Liver (tissue), 9 donors: ENCODE data around the gene CTU2. TPM values are rescaled to one million over a fixed set of nuclear protein-coding genes. Genes with fewer than 3 reads are reported as not detected.

Experiments
- DNase-seq: peaks from one replicate; pipeline ENCODE4 v3.0.0-alpha.2; 2017; ENCODE audit warnings: low spot score
- H3K27ac ChIP-seq, 2 donors: one replicate each; pipeline ENCODE4 v1.7.0; 2013; ENCODE audit warnings: inconsistent platforms in 2 of 2, low read length in 2 of 2, control low read depth in 1 of 2, low read depth in 1 of 2, mild to moderate bottlenecking in 1 of 2
- H3K27me3 ChIP-seq, 4 donors: one replicate each; pipeline versions ENCODE4 v1.6.1 to v1.7.0; 2013; ENCODE audit warnings: low read length in 3 of 4, inconsistent platforms in 1 of 4, mild to moderate bottlenecking in 1 of 4, moderate library complexity in 1 of 4; ENCODE audit not compliant: control insufficient read depth in 4 of 4, insufficient read depth in 4 of 4
- H3K36me3 ChIP-seq, 4 donors: one replicate each; pipeline versions ENCODE4 v1.6.1 to v1.7.0; 2013; ENCODE audit warnings: low read length in 3 of 4, mild to moderate bottlenecking in 3 of 4, low read depth in 1 of 4, moderate library complexity in 1 of 4; ENCODE audit not compliant: control insufficient read depth in 4 of 4, insufficient read depth in 3 of 4
- H3K4me1 ChIP-seq, 4 donors: one replicate each; pipeline versions ENCODE4 v1.6.1 to v1.7.0; 2013; ENCODE audit warnings: low read length in 3 of 4, mild to moderate bottlenecking in 3 of 4, moderate library complexity in 1 of 4; ENCODE audit not compliant: control insufficient read depth in 4 of 4, insufficient read depth in 4 of 4
- H3K4me3 ChIP-seq, 3 donors: one replicate each; pipeline versions ENCODE4 v1.6.1 to v1.7.0; 2013; ENCODE audit warnings: low read length in 3 of 3, control low read depth in 1 of 3, low read depth in 1 of 3, mild to moderate bottlenecking in 1 of 3
- H3K9ac ChIP-seq, 2 donors: one replicate each; pipeline ENCODE4 v1.7.0; 2013; ENCODE audit warnings: low read length in 2 of 2, mild to moderate bottlenecking in 2 of 2, moderate library complexity in 2 of 2, control low read depth in 1 of 2, low read depth in 1 of 2
- H3K9me3 ChIP-seq, 4 donors: one replicate each; pipeline versions ENCODE4 v1.6.1 to v1.7.0; 2013; ENCODE audit warnings: low read length in 3 of 4; ENCODE audit not compliant: control insufficient read depth in 4 of 4
- EGR1 ChIP-seq, 2 donors: IDR thresholded peaks; 2 replicates each; pipeline ENCODE4 v1.6.1; 2016 to 2018; ENCODE audit warnings: antibody characterized with exemption in 2 of 2, low read depth in 2 of 2
- FOXA1 ChIP-seq: IDR thresholded peaks from 2 replicates; pipeline ENCODE4 v1.6.1; 2016; ENCODE audit warnings: antibody characterized with exemption
- FOXA2 ChIP-seq: IDR thresholded peaks from 2 replicates; pipeline ENCODE4 v1.6.1; 2016; ENCODE audit warnings: antibody characterized with exemption
- GABPA ChIP-seq, 2 donors: IDR thresholded peaks in 1 of 2; conservative IDR thresholded peaks in 1 of 2; 2 replicates each; pipeline ENCODE4 v1.6.1; 2016; ENCODE audit warnings: antibody characterized with exemption in 2 of 2, mild to moderate bottlenecking in 1 of 2, moderate library complexity in 1 of 2
- HNF4G ChIP-seq: IDR thresholded peaks from 2 replicates; pipeline ENCODE4 v1.6.1; 2016; ENCODE audit warnings: antibody characterized with exemption
- JUND ChIP-seq, 2 donors: IDR thresholded peaks; 2 replicates each; pipeline ENCODE4 v1.6.1; 2016; ENCODE audit warnings: antibody characterized with exemption in 2 of 2
- NR2F2 ChIP-seq: IDR thresholded peaks from 2 replicates; pipeline ENCODE4 v1.6.1; 2016; ENCODE audit warnings: antibody characterized with exemption
- RAD21 ChIP-seq, 2 donors: IDR thresholded peaks; 2 replicates each; pipeline ENCODE4 v1.6.1; 2016; ENCODE audit warnings: antibody characterized with exemption in 2 of 2, mild to moderate bottlenecking in 2 of 2
- RXRA ChIP-seq, 2 donors: IDR thresholded peaks; 2 replicates each; pipeline ENCODE4 v1.6.1; 2017 to 2018; ENCODE audit warnings: antibody characterized with exemption in 2 of 2, mild to moderate bottlenecking in 1 of 2
- SP1 ChIP-seq: IDR thresholded peaks from 2 replicates; pipeline ENCODE4 v1.6.1; 2018; ENCODE audit warnings: antibody characterized with exemption, mild to moderate bottlenecking
- TAF1 ChIP-seq: conservative IDR thresholded peaks from 2 replicates; pipeline ENCODE4 v1.6.1; 2016; ENCODE audit warnings: antibody characterized with exemption, mild to moderate bottlenecking
- YY1 ChIP-seq: IDR thresholded peaks from 2 replicates; pipeline ENCODE4 v1.6.1; 2016; ENCODE audit warnings: antibody characterized with exemption, mild to moderate bottlenecking
- WGBS: extraction: QIAGEN DNeasy Blood & Tissue Kit; methylation state at CpG from one replicate; pipeline ENCODE4 v1.1.7; 2013; 5-methylcytosine and 5-hydroxymethylcytosine counted together
- polyA plus RNA-seq, 2 donors: library from polyadenylated mRNA; stranded (reverse) in 1 of 2; unstranded in 1 of 2; fragments of 200-250 nt in 1 of 2; fragments of >200 nt in 1 of 2; fragmentation: Nextera tagmentation in 1 of 2; extraction: Ambion mirVana in 1 of 2; gene quantifications; one replicate each; pipeline versions ENCODE4 v1.2.1 to v1.2.3, GENCODE V29; 2013 to 2015
- total RNA-seq, 2 donors: library from RNA; depleted of rRNA; stranded (reverse); fragments of >200 nt; gene quantifications; one replicate each; pipeline ENCODE4 v1.2.3, GENCODE V29; 2014
- TF ChIP-seq, protein P1 (sequence below): IDR thresholded peaks from 2 replicates; pipeline ENCODE4 v1.6.1; 2016; ENCODE audit warnings: antibody characterized with exemption
- TF ChIP-seq, protein P2 (sequence below): IDR thresholded peaks from 2 replicates; pipeline ENCODE4 v1.6.1; 2016; ENCODE audit warnings: antibody characterized with exemption
- TF ChIP-seq, protein P3 (sequence below): fragments of 150-350 bp; IDR thresholded peaks from 2 replicates; pipeline ENCODE4 v1.5.1; 2017; ENCODE audit warnings: improper control_type of control experiment, low read depth, low read length; ENCODE audit not compliant: missing input control
- TF ChIP-seq, protein P4 (sequence below): IDR thresholded peaks from 2 replicates; pipeline ENCODE4 v1.6.1; 2016; ENCODE audit warnings: antibody characterized with exemption, mild to moderate bottlenecking
- TF ChIP-seq, protein P5 (sequence below): IDR thresholded peaks from 2 replicates; pipeline ENCODE4 v1.6.1; 2016; ENCODE audit warnings: antibody characterized with exemption
- donor health status: healthy.
- donor health status: healthy.
- donor health status: healthy.
- donor health status: healthy.
- donor health status: healthy.

The CTU2 gene
- total and polyA plus RNA-seq, 4 donors, result 7.0 to 8.5 (median 7.4) TPM

DNA sequence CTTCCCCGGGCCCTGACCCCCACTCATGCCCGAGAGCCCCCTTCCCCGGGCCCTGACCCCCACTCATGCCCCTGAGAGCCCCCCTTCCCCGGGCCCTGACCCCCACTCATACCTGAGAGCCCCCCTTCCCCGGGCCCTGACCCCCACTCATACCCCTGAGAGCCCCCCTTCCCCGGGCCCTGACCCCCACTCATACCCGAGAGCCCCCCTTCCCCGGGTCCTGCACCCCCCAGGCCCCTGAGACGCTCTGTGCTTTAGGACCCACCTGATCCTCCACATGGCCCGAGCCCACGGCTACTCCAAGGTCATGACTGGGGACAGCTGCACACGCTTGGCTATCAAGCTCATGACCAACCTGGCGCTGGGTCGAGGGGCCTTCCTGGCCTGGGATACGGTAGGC, 6.8 kb downstream of the CTU2 start:
- DNase-seq, result no peak
- Histone ChIP-seq H3K27ac (no peak overlapping the region), H3K4me1 (peaks cover 0 to 4% (median 0%) of the 10 kb centered on the region in 4 donors), H3K4me3 (no peak overlapping the region), H3K9me3 (no peaks in the 10 kb centered on the region), H3K36me3 (peaks cover 8 to 46% (median 11%) of the 10 kb centered on the region in 4 donors), H3K9ac (no peak overlapping the region), H3K27me3 (no peaks in the 10 kb centered on the region)
- 93% methylated on average over 15 of the region's 15 CpGs for WGBS
- TF ChIP-seq FOXA2 (no peak), GABPA (IDR thresholded peaks at IDR 0.05 in 1 of 2, conservative IDR thresholded peaks at IDR 0.05 in 1 of 2) (no peak), JUND (IDR thresholded peaks at IDR 0.05) (no peak), EGR1 (IDR thresholded peaks at IDR 0.05; ENCODE audit: low read depth in 2 of 2) (no peak), SP1 (no peak), RXRA (IDR thresholded peaks at IDR 0.05) (no peak), NR2F2 (no peak)
- TF ChIP-seq, protein P1, sequence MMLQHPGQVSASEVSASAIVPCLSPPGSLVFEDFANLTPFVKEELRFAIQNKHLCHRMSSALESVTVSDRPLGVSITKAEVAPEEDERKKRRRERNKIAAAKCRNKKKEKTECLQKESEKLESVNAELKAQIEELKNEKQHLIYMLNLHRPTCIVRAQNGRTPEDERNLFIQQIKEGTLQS, result no peak
- TF ChIP-seq, protein P2, sequence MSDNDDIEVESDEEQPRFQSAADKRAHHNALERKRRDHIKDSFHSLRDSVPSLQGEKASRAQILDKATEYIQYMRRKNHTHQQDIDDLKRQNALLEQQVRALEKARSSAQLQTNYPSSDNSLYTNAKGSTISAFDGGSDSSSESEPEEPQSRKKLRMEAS, result no peak
- TF ChIP-seq, protein P3, sequence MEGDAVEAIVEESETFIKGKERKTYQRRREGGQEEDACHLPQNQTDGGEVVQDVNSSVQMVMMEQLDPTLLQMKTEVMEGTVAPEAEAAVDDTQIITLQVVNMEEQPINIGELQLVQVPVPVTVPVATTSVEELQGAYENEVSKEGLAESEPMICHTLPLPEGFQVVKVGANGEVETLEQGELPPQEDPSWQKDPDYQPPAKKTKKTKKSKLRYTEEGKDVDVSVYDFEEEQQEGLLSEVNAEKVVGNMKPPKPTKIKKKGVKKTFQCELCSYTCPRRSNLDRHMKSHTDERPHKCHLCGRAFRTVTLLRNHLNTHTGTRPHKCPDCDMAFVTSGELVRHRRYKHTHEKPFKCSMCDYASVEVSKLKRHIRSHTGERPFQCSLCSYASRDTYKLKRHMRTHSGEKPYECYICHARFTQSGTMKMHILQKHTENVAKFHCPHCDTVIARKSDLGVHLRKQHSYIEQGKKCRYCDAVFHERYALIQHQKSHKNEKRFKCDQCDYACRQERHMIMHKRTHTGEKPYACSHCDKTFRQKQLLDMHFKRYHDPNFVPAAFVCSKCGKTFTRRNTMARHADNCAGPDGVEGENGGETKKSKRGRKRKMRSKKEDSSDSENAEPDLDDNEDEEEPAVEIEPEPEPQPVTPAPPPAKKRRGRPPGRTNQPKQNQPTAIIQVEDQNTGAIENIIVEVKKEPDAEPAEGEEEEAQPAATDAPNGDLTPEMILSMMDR, result no peak
- TF ChIP-seq, protein P4, sequence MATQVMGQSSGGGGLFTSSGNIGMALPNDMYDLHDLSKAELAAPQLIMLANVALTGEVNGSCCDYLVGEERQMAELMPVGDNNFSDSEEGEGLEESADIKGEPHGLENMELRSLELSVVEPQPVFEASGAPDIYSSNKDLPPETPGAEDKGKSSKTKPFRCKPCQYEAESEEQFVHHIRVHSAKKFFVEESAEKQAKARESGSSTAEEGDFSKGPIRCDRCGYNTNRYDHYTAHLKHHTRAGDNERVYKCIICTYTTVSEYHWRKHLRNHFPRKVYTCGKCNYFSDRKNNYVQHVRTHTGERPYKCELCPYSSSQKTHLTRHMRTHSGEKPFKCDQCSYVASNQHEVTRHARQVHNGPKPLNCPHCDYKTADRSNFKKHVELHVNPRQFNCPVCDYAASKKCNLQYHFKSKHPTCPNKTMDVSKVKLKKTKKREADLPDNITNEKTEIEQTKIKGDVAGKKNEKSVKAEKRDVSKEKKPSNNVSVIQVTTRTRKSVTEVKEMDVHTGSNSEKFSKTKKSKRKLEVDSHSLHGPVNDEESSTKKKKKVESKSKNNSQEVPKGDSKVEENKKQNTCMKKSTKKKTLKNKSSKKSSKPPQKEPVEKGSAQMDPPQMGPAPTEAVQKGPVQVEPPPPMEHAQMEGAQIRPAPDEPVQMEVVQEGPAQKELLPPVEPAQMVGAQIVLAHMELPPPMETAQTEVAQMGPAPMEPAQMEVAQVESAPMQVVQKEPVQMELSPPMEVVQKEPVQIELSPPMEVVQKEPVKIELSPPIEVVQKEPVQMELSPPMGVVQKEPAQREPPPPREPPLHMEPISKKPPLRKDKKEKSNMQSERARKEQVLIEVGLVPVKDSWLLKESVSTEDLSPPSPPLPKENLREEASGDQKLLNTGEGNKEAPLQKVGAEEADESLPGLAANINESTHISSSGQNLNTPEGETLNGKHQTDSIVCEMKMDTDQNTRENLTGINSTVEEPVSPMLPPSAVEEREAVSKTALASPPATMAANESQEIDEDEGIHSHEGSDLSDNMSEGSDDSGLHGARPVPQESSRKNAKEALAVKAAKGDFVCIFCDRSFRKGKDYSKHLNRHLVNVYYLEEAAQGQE, result no peak

DNA sequence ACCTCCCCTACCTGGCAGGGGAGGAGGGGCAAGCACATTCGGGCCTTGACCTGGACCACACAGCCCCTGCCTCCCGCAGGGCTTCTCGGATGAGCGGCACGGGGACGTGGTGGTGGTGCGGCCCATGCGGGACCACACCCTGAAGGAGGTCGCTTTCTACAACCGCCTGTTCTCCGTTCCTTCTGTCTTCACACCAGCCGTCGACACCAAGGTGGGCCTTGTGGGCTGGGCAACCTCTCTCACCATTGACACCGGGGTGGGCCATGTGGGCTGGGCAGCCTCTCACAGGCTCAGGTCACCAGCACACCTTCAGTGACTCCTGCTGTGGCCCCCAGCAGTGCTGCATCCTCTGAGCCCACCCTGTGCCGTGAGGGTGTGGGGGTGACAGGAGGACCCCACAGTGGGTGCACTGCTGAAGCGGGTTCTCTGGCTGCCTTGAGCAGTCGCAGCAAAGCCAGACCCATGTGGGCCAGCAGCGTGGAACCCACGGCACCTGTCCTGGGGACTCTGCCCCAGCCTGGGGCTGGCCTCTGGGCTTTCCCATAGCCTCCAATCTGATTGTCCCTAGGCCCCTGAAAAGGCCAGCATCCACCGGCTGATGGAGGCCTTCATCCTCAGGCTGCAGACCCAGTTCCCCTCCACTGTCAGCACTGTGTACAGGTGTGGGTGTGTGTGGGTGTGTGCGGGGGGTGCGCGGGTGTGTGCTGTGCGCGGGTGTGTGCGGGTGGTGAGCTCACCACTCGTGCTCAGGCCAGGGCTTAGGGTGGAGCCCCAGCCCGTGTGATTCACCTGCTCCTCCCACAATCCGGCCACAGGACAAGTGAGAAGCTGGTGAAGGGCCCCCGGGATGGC, 7.5 kb downstream of the CTU2 start:
- Histone ChIP-seq H3K9me3 (no peaks in the 10 kb centered on the region), H3K27ac (no peak overlapping the region), H3K4me1 (no peaks in the 10 kb centered on the region), H3K27me3 (no peaks in the 10 kb centered on the region), H3K9ac (no peak overlapping the region), H3K36me3 (peaks cover 10 to 53% (median 16%) of the 10 kb centered on the region in 4 donors), H3K4me3 (no peak overlapping the region)
- WGBS, result 87% methylated on average over 30 of the region's 30 CpGs
- no peak for DNase-seq
- TF ChIP-seq GABPA (IDR thresholded peaks at IDR 0.05 in 1 of 2, conservative IDR thresholded peaks at IDR 0.05 in 1 of 2) (no peak), TAF1 (no peak), FOXA2 (no peak), YY1 (no peak), HNF4G (no peak), RAD21 (IDR thresholded peaks at IDR 0.05) (no peak), RXRA (IDR thresholded peaks at IDR 0.05) (no peak), EGR1 (IDR thresholded peaks at IDR 0.05; ENCODE audit: low read depth in 2 of 2) (no peak), FOXA1 (no peak), JUND (IDR thresholded peaks at IDR 0.05) (no peak), SP1 (no peak)
- TF ChIP-seq, protein P5, sequence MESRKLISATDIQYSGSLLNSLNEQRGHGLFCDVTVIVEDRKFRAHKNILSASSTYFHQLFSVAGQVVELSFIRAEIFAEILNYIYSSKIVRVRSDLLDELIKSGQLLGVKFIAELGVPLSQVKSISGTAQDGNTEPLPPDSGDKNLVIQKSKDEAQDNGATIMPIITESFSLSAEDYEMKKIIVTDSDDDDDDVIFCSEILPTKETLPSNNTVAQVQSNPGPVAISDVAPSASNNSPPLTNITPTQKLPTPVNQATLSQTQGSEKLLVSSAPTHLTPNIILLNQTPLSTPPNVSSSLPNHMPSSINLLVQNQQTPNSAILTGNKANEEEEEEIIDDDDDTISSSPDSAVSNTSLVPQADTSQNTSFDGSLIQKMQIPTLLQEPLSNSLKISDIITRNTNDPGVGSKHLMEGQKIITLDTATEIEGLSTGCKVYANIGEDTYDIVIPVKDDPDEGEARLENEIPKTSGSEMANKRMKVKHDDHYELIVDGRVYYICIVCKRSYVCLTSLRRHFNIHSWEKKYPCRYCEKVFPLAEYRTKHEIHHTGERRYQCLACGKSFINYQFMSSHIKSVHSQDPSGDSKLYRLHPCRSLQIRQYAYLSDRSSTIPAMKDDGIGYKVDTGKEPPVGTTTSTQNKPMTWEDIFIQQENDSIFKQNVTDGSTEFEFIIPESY, result no peak
- TF ChIP-seq, protein P1, result no peak
- TF ChIP-seq, protein P3, result no peak
- TF ChIP-seq, protein P2, result no peak
